HFFc6 (cell line): Measurements from ENCODE around the gene CLDN24. TPM values are rescaled to one million over a fixed set of nuclear protein-coding genes. Genes with fewer than 3 reads are reported as not detected.

ENCODE experiments used
- DNase-seq: peaks from one replicate; pipeline ENCODE4 v3.0.0-alpha.2; 2018
- H3K27ac Mint-ChIP-seq: 2 replicates; pipeline ENCODE4 v1.8.0; 2020; ENCODE audit warnings: mild to moderate bottlenecking, mixed read lengths
- H3K27me3 Mint-ChIP-seq: 2 replicates; pipeline ENCODE4 v1.8.0; 2021; ENCODE audit warnings: mild to moderate bottlenecking, moderate library complexity, mixed read lengths; ENCODE audit not compliant: insufficient read depth
- H3K36me3 Mint-ChIP-seq: 2 replicates; pipeline ENCODE4 v1.8.0; 2021; ENCODE audit warnings: low read depth, mixed read lengths
- H3K4me1 Mint-ChIP-seq: 2 replicates; pipeline ENCODE4 v1.8.0; 2020; ENCODE audit warnings: low read depth, mixed read lengths
- H3K4me3 Mint-ChIP-seq: 2 replicates; pipeline ENCODE4 v1.8.0; 2020; ENCODE audit warnings: mild to moderate bottlenecking, moderate library complexity, mixed read lengths
- H3K9me3 Mint-ChIP-seq: 2 replicates; pipeline ENCODE4 v1.8.0; 2020; ENCODE audit warnings: mild to moderate bottlenecking, mixed read lengths
- CTCF ChIP-seq: fragments of 200-600 bp; sonication (generic); IDR thresholded peaks from 2 replicates; pipeline ENCODE4 v1.5.0; 2021; ENCODE audit warnings: antibody characterized with exemption, mild to moderate bottlenecking
- total RNA-seq, 6 experiments: library from RNA; stranded (reverse); fragmentation: NEBNext Ultra II Directional; extraction: Animal tissue kit (Norgen Biotek cat#: 25700); gene quantifications; 2 replicates in 1 of 6; 3 replicates in 5 of 6; pipeline ENCODE4 v1.2.3, GENCODE V29; 2021

The CLDN24 gene
- total RNA-seq, 6 experiments from 2014 or later: not detected

- H3K4me3 Mint-ChIP-seq: no peak overlapping the region
- TF ChIP-seq CTCF: no peak
- no peak for DNase-seq
- no peak overlapping the region for H3K27ac Mint-ChIP-seq
- peaks cover 42% of the 10 kb centered on the region for H3K4me1 Mint-ChIP-seq
- no peaks in the 10 kb centered on the region for H3K9me3 Mint-ChIP-seq
- H3K36me3 Mint-ChIP-seq: no peaks in the 10 kb centered on the region
- peaks cover 4% of the 10 kb centered on the region for H3K27me3 Mint-ChIP-seq
These were observed 34.1 kb upstream of the CLDN24 start for GRCh38 chr4:183356173-183356830.

- peaks cover 40% of the 10 kb centered on the region for H3K4me1 Mint-ChIP-seq
- H3K27me3 Mint-ChIP-seq: peaks cover 7% of the 10 kb centered on the region
- no peak for TF ChIP-seq CTCF
- H3K27ac Mint-ChIP-seq: peak overlapping the region; percentile 10; the same call in 1 of the 2 replicates
- peak; percentile 68 for DNase-seq
- H3K4me3 Mint-ChIP-seq: no peak overlapping the region
- no peaks in the 10 kb centered on the region; the same call in 1 of the 2 replicates for H3K9me3 Mint-ChIP-seq
- peaks cover 6% of the 10 kb centered on the region for H3K36me3 Mint-ChIP-seq
These were observed 33.2 kb upstream of the CLDN24 start for GRCh38 chr4:183355405-183355804.

- peaks cover 7% of the 10 kb centered on the region; the same call in 1 of the 2 replicates for H3K27me3 Mint-ChIP-seq
- no peak for DNase-seq
- no peaks in the 10 kb centered on the region; the same call in 1 of the 2 replicates for H3K9me3 Mint-ChIP-seq
- no peak for TF ChIP-seq CTCF
- H3K27ac Mint-ChIP-seq: no peak overlapping the region
- H3K36me3 Mint-ChIP-seq: peaks cover 8% of the 10 kb centered on the region
- H3K4me3 Mint-ChIP-seq: no peak overlapping the region
- peaks cover 38% of the 10 kb centered on the region for H3K4me1 Mint-ChIP-seq
These were observed 32.0 kb upstream of the CLDN24 start for GRCh38 chr4:183354219-183354618.

GRCh38 chr4:183353557-183353956, 31.3 kb upstream of the CLDN24 start:
- TF ChIP-seq CTCF: peak; percentile 22; the same call in 1 of the 2 replicates
- no peak for DNase-seq
- H3K9me3 Mint-ChIP-seq: no peaks in the 10 kb centered on the region; the same call in 1 of the 2 replicates
- H3K27me3 Mint-ChIP-seq: peaks cover 7% of the 10 kb centered on the region; the same call in 1 of the 2 replicates
- H3K27ac Mint-ChIP-seq: no peak overlapping the region
- peaks cover 41% of the 10 kb centered on the region for H3K4me1 Mint-ChIP-seq
- no peak overlapping the region for H3K4me3 Mint-ChIP-seq
- peaks cover 9% of the 10 kb centered on the region for H3K36me3 Mint-ChIP-seq

GRCh38 chr4:183352546-183352945, 30.3 kb upstream of the CLDN24 start:
- Mint-ChIP-seq H3K9me3 (no peaks in the 10 kb centered on the region; the same call in 1 of the 2 replicates), H3K4me3 (no peak overlapping the region), H3K4me1 (peaks cover 51% of the 10 kb centered on the region), H3K36me3 (peaks cover 13% of the 10 kb centered on the region), H3K27ac (no peak overlapping the region), H3K27me3 (peaks cover 7% of the 10 kb centered on the region; the same call in 1 of the 2 replicates)
- no peak for TF ChIP-seq CTCF
- no peak for DNase-seq
